HG02885 (cell line): ENCODE data around the gene CFH.
"Not testable (repeated sequence)": the region's sequence is repeated elsewhere in the genome, so short reads cannot be mapped to it uniquely, and the experiment has no call there.

ENCODE experiments used
- ATAC-seq: cut with Tn5 transposase; IDR thresholded peaks from one replicate; pipeline ENCODE4 v1.9.1; 2021; ENCODE audit warnings: mild to moderate bottlenecking; ENCODE audit not compliant: unreplicated experiment, poor library complexity

The CFH gene

GRCh38 chr1:196651637-196652215, at the start of gene CFH:
Gene CFH (plus strand): TSS chr1:196652043. CDS start chr1:196652118, 75 bp downstream.
- no peak for ATAC-seq

GRCh38 chr1:196603651-196604050, 48.2 kb upstream of the CFH start:
- no peak for ATAC-seq

- ATAC-seq: no peak
Measured at GRCh38 chr1:196607981-196608380, 43.9 kb upstream of the CFH start.

DNA sequence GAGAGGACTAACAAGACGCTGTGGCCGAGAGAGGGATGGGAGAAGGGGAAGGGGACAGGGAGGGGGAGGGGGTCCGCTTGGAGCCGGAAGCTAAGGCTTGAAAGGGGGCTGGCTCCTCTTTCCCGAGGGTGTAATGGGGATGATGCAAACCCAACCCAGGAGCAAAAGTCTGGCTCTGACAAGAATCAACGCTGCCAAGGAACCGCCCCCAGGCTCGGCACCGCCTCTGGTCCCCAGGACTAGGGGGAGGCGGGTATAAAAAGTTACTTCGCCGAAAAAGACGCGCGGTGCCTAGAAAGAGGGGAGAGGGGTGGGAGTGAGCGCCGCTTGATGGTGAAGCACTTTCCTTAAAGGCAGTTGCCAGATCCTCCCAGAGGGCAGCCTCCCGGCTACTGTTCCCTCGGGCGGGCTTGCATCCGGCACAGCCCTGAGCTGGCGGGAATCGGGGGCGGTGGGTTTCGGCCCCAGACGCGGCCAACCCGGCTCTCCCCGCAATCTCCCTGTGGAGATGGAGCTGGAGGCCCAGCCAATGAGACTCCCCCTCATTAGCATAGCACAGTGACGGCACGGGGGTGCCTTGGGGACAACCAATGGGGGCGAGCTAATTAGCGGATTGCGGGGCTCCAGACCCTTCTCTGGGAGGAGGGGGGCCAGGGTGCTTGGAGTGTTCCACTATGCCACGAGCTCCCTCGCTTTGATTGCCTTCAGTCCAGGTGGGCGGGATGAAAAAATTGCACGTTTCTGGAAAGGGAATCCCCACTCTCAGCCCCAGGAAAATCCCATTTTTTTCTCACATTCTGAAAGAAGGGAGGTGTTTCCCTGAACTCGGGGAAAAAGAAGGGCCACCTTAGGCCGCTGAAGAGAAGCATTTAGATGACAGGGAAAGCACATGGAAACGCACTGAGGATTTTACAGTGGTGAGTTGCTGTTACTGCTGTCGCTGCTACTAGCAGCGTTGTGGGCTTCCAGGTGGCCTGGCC, 43.2 kb upstream of the CFH start, which contains the start of gene KCNT2:
KCNT2 (minus strand) TSS at position 51 of the 980 bp plus-strand sequence. CDS start 131 bp downstream, outside the sequence.
- no peak for ATAC-seq

DNA sequence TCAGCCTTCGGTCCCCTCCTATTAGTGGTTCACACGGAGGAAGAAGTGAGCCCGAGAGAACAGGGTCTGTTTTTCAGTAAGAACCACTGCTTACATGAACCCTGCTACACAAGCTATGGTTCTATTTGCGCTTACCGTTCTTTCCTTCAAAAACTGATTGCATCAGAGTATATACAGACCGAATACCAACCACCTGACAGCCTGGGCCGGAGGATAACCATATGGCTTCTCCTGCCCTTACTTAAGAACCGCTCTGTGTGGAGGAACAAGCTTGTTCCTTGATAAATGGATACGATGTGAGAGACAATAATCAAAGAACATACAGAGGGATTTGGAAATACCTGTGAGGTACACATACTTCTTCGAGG, 42.5 kb upstream of the CFH start:
- no peak for ATAC-seq

- ATAC-seq: no peak
Measured at GRCh38 chr1:196611873-196612272, 40.0 kb upstream of the CFH start.

DNA sequence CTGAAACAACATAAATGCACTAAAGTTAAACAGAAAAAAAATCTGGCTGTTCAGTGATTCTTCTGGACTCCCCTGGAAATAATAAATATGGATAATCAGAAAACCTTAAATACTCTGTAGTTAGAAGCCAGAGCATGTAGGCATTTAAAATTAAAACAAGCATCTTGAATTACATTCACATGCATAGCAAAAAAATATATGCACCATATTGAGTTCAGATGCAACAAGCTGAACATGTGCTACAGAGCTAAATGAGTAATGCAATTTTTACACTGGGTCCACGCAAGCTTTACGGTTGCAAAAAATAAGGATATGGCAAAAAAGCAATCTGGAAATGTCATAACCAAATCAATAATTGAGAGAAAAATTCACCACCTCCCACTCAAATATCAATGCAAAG, 32.1 kb upstream of the CFH start:
- ATAC-seq: no peak

GRCh38 chr1:196623079-196623478, 28.8 kb upstream of the CFH start:
- ATAC-seq: no peak

- no peak for ATAC-seq
Measured at GRCh38 chr1:196628838-196629237, 23.0 kb upstream of the CFH start.

DNA sequence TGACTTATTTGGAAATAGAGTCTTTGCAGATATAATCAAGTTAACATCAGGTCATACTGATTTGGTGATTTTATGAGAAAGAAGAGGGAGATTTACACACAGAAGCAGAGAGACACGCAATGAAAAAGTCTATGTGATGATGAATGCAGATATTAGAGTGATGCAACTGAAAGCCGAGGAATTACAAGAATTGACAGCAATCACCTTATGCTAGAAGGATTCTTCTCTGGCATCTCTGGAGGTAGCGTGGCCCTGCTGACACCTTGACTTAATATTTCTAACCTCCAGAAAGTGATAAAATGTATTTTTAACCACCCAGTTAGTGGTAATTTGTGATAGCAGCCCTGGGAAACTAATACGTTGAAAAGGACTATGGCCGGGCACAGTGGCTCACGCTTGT, 14.2 kb upstream of the CFH start:
- ATAC-seq: no peak

DNA sequence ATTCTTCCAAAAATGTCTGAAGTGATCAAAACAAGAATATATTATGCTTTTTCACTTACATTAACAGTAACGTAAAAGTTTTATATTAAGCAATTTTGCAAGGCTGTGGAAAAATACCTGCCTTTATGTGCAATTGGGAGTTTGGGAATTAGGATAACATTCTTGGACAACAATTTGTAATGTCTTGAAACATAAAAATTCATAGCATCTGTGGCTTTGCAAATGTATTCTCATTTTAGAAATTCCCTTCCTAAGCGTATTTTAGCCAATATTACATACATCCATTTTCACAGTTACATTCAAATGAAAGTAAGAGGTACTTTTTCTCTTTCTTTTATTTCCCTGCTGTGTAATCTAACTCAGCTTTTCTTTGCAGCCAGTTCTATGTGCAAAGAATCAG, 13.4 kb upstream of the CFH start:
- ATAC-seq: no peak

DNA sequence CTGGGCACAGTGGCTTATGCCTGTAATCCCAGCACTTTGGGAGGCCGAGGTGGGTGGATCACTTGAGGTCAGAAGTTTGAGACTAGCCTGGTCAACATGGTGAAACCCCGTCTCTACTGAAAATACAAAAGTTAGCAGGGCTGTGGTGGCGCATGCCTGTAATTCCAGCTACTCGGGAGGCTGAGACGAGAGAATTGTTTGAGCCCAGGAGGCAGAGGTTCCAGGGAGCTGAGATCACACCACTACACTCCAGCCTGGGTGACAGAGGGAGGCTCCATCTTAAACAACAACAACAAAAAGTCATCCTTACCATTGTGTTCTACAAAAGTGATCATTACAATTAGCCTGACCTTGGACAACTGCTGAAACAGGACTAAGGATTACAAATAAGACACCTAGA, 12.6 kb upstream of the CFH start:
- ATAC-seq: not testable (repeated sequence)

DNA sequence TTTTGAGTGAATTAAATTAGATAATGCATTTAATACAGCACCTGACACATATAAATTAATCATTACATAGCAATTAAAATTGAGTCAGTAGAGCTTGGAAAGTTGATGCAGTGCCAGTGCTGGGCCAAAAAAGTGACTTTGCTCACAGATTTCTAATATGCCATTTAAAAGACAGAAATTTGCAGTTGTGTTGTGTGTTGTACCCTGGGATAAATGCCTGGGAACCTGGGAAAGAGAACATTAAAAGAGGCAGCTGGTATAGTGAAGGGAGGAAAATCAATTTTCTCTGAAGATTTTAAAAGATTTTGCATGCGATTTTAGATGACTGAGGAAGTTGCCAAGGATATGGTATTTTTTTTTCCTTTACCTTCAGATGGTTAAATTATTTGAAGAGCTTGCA, 10.9 kb upstream of the CFH start:
- ATAC-seq: no peak

DNA sequence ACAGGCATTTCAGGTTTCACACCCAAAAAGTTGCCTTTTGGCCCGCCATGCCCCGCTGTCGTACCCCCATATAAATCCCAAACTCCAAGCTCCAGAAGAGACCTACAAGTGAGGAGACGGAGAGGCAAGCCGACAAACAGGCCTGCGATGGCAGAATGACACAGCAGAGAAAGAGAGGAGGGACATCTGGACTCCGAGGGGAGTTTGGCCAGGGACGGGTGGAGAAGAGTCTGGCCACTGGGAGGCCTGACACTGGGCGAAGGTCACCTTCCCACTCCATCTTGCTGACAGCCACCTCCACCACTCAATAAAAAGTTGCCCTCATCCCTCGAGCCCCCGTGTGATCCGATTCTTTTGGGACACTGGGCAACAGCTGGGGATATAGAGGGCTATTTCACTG, 1.9 kb upstream of the CFH start:
- ATAC-seq: no peak

DNA sequence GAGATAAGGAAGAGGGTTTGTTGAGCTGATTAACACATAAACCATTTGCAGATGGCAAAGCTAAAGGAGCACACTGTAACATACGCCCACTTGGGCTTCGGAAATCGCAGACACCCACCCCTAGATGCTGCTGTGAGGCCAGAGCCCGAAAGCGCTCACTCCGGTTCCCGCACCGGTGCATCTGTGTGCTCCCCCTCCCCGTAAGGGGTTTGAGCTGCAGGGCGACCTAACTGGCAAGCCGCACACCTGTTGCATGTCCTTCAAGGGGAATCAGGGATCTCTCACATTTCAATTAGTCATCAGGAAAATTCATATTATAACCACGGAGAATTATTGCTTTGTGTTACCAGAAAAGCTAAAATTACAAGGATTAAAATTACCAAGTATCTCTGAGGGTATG, 1.4 kb upstream of the CFH start:
- ATAC-seq: no peak

DNA sequence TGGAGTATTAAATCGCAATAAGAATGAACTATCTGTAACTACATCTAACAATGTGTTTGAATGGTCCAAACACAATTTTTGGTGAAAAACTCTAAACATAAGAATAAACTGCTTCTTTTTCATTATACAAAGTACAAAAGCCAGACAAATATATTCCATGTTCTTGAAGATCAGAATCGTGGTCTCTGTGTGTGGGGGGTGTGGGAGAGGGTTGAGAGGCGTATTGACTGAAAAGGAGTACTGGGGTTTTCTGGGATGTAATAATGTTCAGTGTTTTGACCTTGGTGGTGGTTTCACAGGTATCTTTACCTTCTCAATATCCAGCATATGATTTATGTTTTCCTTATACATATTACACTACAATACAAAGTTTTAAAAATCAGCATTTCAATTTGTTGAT, 764 bp upstream of the CFH start:
- no peak for ATAC-seq

- no peak for ATAC-seq
Measured at GRCh38 chr1:196654271-196654670, 2.4 kb downstream of the CFH start.

GRCh38 chr1:196655071-196655470, 3.2 kb downstream of the CFH start:
- no peak for ATAC-seq

- no peak for ATAC-seq
Measured at GRCh38 chr1:196655494-196655893, 3.7 kb downstream of the CFH start.

GRCh38 chr1:196659471-196659870, 7.6 kb downstream of the CFH start:
- no peak for ATAC-seq

GRCh38 chr1:196660272-196660671, 8.4 kb downstream of the CFH start:
- no peak for ATAC-seq

DNA sequence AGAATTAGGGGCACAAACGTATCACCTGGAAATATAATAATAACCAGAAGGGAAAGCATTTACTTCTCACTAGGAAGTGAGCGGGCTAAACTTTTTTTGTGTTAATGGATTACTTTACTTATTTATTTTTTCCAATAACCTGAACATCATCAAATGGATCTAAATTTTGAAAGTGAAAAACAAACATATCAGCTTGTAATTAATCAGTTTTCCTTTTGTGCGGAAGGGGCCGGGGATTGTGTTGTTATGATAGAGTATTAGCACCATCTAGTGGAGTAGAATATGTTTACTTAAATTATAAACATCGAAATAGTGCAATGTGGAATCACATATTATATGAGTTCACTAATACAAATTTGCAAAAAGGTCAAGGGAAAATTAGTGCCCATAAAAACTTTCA, 9.0 kb downstream of the CFH start:
- peak; percentile 87 for ATAC-seq
